Prostate gland (tissue), 2 donors: ENCODE results near the gene TYW3. TPM values are rescaled to one million over a fixed set of nuclear protein-coding genes. Genes with fewer than 3 reads are reported as not detected.
"Not testable (repeated sequence)": the region's sequence is repeated elsewhere in the genome, so short reads cannot be mapped to it uniquely, and the experiment has no call there.

Experiments used
- DNase-seq: peaks from one replicate; pipeline ENCODE4 v3.0.0-alpha.2; 2019; ENCODE audit warnings: low spot score
- H3K27ac ChIP-seq, 2 donors: fragments of 200-600 bp; sonication (generic); 2 replicates each; pipeline ENCODE4 v1.5.1; 2017 to 2019
- H3K27me3 ChIP-seq: fragments of 200-600 bp; sonication (generic); replicated peaks from 2 replicates; pipeline ENCODE4 v1.5.1; 2019; ENCODE audit not compliant: insufficient read depth
- H3K36me3 ChIP-seq, 2 donors: fragments of 200-600 bp; sonication (generic); 1 replicate in 1 of 2; 2 replicates in 1 of 2; pipeline versions ENCODE4 v1.5.1 to v1.8.1; 2017 to 2019
- H3K4me1 ChIP-seq: fragments of 200-600 bp; sonication (generic); replicated peaks from 2 replicates; pipeline ENCODE4 v1.5.1; 2019
- H3K4me3 ChIP-seq, 2 donors: fragments of 200-600 bp; sonication (generic); 2 replicates each; pipeline ENCODE4 v1.5.1; 2017 to 2019
- H3K9me3 ChIP-seq: fragments of 200-600 bp; sonication (generic); 2 replicates; pipeline ENCODE4 v1.5.1; 2017
- CTCF ChIP-seq, 4 experiments: fragments of 200-600 bp in 2 of 4; fragments of 450-650 bp in 2 of 4; sonication (generic) in 2 of 4; IDR thresholded peaks; 1 replicate in 3 of 4; 2 replicates in 1 of 4; pipeline ENCODE4 v1.5.1; 2016 to 2019; ENCODE audit warnings: antibody characterized with exemption in 4 of 4, mild to moderate bottlenecking in 2 of 4, moderate library complexity in 2 of 4
- POLR2A ChIP-seq: fragments of 450-650 bp; IDR thresholded peaks from one replicate; pipeline ENCODE4 v1.6.1; 2016; ENCODE audit warnings: antibody characterized with exemption, mild to moderate bottlenecking
- POLR2AphosphoS5 ChIP-seq: sonication (generic); formaldehyde crosslinking; IDR thresholded peaks from one replicate; pipeline ENCODE4 v1.6.1; 2017; ENCODE audit warnings: antibody characterized with exemption
- WGBS: methylation state at CpG from one replicate; pipeline ENCODE4 v1.1.5; 2018; 5-methylcytosine and 5-hydroxymethylcytosine counted together
- intact Hi-C: fragments of 100-400 bp; cut with DNase I; formaldehyde crosslinking; loops from one replicate; pipeline ENCODE4 v1.14.2; 2022
- total RNA-seq, 2 donors: library from RNA; depleted of rRNA; stranded (reverse); fragments of >200 nt; gene quantifications; one replicate each; pipeline ENCODE4 v1.1.0, GENCODE V29; 2016

Gene TYW3
- total RNA-seq, 2 donors from 2014 or later: 15.8 to 16.1 TPM

GRCh38 chr1:74753104-74753503 is 20.2 kb downstream of the TYW3 start:
- no peaks in the 10 kb centered on the region for H3K27me3 ChIP-seq
- H3K9me3 ChIP-seq: no peaks in the 10 kb centered on the region
- no peak overlapping the region for H3K4me3 ChIP-seq
- H3K27ac ChIP-seq: no peak overlapping the region
- DNase-seq: no peak
- no peaks in the 10 kb centered on the region for H3K4me1 ChIP-seq
- TF ChIP-seq POLR2A (no peak), POLR2AphosphoS5 (no peak), CTCF (IDR thresholded peaks at IDR 0.05) (no peak)
- intact Hi-C loops: no loop called here
- peaks cover 0 to 14% of the 10 kb centered on the region in 2 donors for H3K36me3 ChIP-seq
- WGBS: 96% methylated on average over 2 of the region's 2 CpGs

- Histone ChIP-seq H3K36me3 (peaks cover 0 to 14% of the 10 kb centered on the region in 2 donors), H3K27me3 (no peaks in the 10 kb centered on the region), H3K4me3 (no peak overlapping the region), H3K27ac (no peak overlapping the region), H3K4me1 (no peaks in the 10 kb centered on the region), H3K9me3 (no peaks in the 10 kb centered on the region)
- TF ChIP-seq CTCF (IDR thresholded peaks at IDR 0.05) (no peak), POLR2AphosphoS5 (no peak), POLR2A (no peak)
- intact Hi-C loops: no loop called here
- DNase-seq: no peak
Observed at GRCh38 chr1:74755475-74755874, 22.5 kb downstream of the TYW3 start.

GRCh38 chr1:74756650-74757049 is 23.7 kb downstream of the TYW3 start:
- H3K27me3 ChIP-seq, intact Hi-C loops, DNase-seq, H3K9me3 ChIP-seq, H3K4me3 ChIP-seq, H3K4me1 ChIP-seq, H3K27ac ChIP-seq: not testable (repeated sequence)
- WGBS: 96% methylated on average over 2 of the region's 2 CpGs
- H3K36me3 ChIP-seq: peaks cover 0 to 14% of the 10 kb centered on the region in 2 donors

GRCh38 chr1:74763807-74764206 is 30.9 kb downstream of the TYW3 start:
- no peaks in the 10 kb centered on the region for H3K27me3 ChIP-seq
- no peaks in the 10 kb centered on the region for H3K4me1 ChIP-seq
- whole genome bisulfite sequencing: 83% methylated on average over 4 of the region's 4 CpGs
- TF ChIP-seq POLR2A (no peak), CTCF (IDR thresholded peaks at IDR 0.05) (no peak), POLR2AphosphoS5 (no peak)
- H3K27ac ChIP-seq: no peak overlapping the region
- no peak for DNase-seq
- intact Hi-C loops: no loop called here
- no peaks in the 10 kb centered on the region for H3K9me3 ChIP-seq
- no peaks in the 10 kb centered on the region for H3K36me3 ChIP-seq
- H3K4me3 ChIP-seq: no peak overlapping the region

GRCh38 chr1:74766579-74766978 is 33.6 kb downstream of the TYW3 start:
- intact Hi-C loops: no loop called here
- no peak for DNase-seq
- Histone ChIP-seq H3K36me3 (no peaks in the 10 kb centered on the region), H3K9me3 (no peaks in the 10 kb centered on the region), H3K27ac (no peak overlapping the region), H3K27me3 (no peaks in the 10 kb centered on the region), H3K4me1 (no peaks in the 10 kb centered on the region), H3K4me3 (no peak overlapping the region)
- WGBS: 66% methylated on average over 2 of the region's 2 CpGs
- no peak for TF ChIP-seq CTCF (IDR thresholded peaks at IDR 0.05)
- TF ChIP-seq POLR2AphosphoS5: no peak
- TF ChIP-seq POLR2A: no peak
